ENCODE data around the gene CNOT6L.
A peak's percentile ranks its signal among the peaks of the same experiment; 100 is the strongest.

Gene CNOT6L

GRCh38 chr4:77800077-77800476 lies 19.1 kb downstream of the CNOT6L start:
- no peak overlapping the region for H3K4me3 ChIP-seq (ENCODE audit: control insufficient read depth, low read depth, low read length)
- DNase-seq (ENCODE audit: low read depth) = no peak
- no peak for TF ChIP-seq CTCF (conservative IDR thresholded peaks at IDR 0.05; ENCODE audit: control insufficient read depth, insufficient read depth, low read depth, low read length)

- TF ChIP-seq CTCF (conservative IDR thresholded peaks at IDR 0.05; ENCODE audit: control insufficient read depth, insufficient read depth, low read depth, low read length) = no peak
- no peak overlapping the region for H3K4me3 ChIP-seq (ENCODE audit: control insufficient read depth, low read depth, low read length)
- no peak for DNase-seq (ENCODE audit: low read depth)
These were observed 20.8 kb downstream of the CNOT6L start for GRCh38 chr4:77798385-77798784.

- H3K4me3 ChIP-seq (ENCODE audit: control insufficient read depth, low read depth, low read length) = no peak overlapping the region
- peak; percentile 35 for DNase-seq (ENCODE audit: low read depth)
- TF ChIP-seq CTCF (conservative IDR thresholded peaks at IDR 0.05; ENCODE audit: control insufficient read depth, insufficient read depth, low read depth, low read length) = no peak
These were observed 21.9 kb downstream of the CNOT6L start for GRCh38 chr4:77797239-77797638.

- TF ChIP-seq CTCF (conservative IDR thresholded peaks at IDR 0.05; ENCODE audit: control insufficient read depth, insufficient read depth, low read depth, low read length) = no peak
- no peak for DNase-seq (ENCODE audit: low read depth)
- H3K4me3 ChIP-seq (ENCODE audit: control insufficient read depth, low read depth, low read length) = no peak overlapping the region
These were observed 23.8 kb downstream of the CNOT6L start for GRCh38 chr4:77795326-77795725.

- DNase-seq (ENCODE audit: low read depth) = no peak
- no peak overlapping the region for H3K4me3 ChIP-seq (ENCODE audit: control insufficient read depth, low read depth, low read length)
- no peak for TF ChIP-seq CTCF (conservative IDR thresholded peaks at IDR 0.05; ENCODE audit: control insufficient read depth, insufficient read depth, low read depth, low read length)
These were observed 29.0 kb downstream of the CNOT6L start for GRCh38 chr4:77790146-77790545.

GRCh38 chr4:77788990-77789389 lies 30.2 kb downstream of the CNOT6L start:
- DNase-seq (ENCODE audit: low read depth) = no peak
- TF ChIP-seq CTCF (conservative IDR thresholded peaks at IDR 0.05; ENCODE audit: control insufficient read depth, insufficient read depth, low read depth, low read length) = no peak
- H3K4me3 ChIP-seq (ENCODE audit: control insufficient read depth, low read depth, low read length) = no peak overlapping the region

- DNase-seq (ENCODE audit: low read depth) = no peak
- TF ChIP-seq CTCF (conservative IDR thresholded peaks at IDR 0.05; ENCODE audit: control insufficient read depth, insufficient read depth, low read depth, low read length) = no peak
- no peak overlapping the region for H3K4me3 ChIP-seq (ENCODE audit: control insufficient read depth, low read depth, low read length)
These were observed 31.2 kb downstream of the CNOT6L start for GRCh38 chr4:77787969-77788368.

Data from fibroblast of mammary gland (primary cell).